GM12873 (cell line): Measurements from ENCODE around the gene KPNB1.

Source experiments
- TF ChIP-seq, protein P1 (sequence below): IDR thresholded peaks from 2 replicates; pipeline ENCODE4 v1.5.1; 2012; ENCODE audit warnings: low read depth, mild to moderate bottlenecking, moderate library complexity, low read length, control low read depth; ENCODE audit not compliant: insufficient read depth; ENCODE audit errors: missing control alignments

The KPNB1 gene

DNA sequence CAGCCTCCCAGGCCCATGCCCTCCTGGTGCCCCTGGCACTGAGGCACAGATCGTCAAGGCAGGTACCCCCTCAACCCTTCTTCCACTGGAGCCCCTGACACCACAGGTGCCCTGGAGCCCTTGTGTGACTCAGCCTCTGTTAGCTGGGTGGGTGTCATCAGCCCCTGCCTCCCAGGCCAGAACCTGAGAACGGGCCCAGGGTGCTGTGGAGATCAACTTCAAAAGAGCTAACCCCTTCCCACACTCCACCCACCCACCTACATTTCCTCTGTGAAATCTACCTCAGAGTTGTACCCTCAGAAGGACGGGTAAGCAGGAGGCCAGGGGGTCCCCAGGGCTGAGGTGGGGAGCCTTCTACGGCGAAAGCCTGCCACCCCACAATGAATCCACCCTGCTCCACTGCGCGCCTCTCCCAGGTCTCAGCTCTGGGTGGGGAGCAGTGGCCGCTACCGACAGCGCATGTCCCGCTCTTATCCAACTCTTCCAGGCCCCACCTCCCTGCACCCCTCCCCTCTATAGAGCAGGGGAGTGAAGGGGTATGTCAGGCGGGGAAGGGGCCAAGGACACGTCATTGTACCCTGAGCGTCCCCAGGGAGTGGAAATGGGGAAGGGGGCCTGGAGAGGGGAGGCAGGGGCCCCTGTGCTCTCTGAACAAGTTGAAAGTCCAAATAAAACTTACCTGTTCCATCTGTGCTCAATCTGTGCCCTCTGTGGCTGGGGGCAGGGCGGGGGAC is 61.8 kb downstream of the KPNB1 start:
- TF ChIP-seq, protein P1, sequence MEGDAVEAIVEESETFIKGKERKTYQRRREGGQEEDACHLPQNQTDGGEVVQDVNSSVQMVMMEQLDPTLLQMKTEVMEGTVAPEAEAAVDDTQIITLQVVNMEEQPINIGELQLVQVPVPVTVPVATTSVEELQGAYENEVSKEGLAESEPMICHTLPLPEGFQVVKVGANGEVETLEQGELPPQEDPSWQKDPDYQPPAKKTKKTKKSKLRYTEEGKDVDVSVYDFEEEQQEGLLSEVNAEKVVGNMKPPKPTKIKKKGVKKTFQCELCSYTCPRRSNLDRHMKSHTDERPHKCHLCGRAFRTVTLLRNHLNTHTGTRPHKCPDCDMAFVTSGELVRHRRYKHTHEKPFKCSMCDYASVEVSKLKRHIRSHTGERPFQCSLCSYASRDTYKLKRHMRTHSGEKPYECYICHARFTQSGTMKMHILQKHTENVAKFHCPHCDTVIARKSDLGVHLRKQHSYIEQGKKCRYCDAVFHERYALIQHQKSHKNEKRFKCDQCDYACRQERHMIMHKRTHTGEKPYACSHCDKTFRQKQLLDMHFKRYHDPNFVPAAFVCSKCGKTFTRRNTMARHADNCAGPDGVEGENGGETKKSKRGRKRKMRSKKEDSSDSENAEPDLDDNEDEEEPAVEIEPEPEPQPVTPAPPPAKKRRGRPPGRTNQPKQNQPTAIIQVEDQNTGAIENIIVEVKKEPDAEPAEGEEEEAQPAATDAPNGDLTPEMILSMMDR = no peak

DNA sequence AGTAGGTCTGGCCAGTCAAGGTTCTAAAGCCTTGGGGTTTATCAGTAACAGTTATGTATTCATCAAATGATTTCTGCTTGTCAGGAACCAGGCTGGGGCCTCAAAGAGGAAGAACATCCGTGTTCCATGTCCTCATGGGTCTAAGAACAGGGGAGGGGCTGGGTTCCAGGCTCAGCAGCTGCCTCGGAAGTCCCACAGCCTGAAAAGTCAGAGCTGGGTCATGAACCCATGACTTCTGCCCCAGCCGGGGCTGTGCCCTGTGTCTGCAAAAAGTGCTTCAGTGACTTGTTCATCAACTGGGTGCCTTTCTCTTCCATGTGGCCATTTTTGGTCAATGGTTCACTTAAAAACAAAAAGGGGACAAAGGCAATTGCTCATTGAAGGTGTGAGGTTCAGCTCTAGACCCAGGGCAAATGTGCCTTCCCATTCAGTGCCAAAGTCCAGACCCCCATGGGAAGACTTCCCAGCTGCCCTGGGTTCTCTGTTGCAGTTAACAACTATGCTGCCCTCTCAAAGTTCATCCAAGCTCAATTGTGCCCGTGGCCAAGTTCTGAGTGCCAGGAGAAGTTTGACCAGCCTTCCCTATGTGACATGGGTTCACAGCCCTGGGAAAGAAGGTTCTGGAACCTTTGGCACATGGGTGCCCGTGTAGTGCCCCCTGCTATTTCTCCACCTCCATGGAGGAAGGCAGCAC is 62.8 kb downstream of the KPNB1 start:
- TF ChIP-seq, protein P1 = no peak

DNA sequence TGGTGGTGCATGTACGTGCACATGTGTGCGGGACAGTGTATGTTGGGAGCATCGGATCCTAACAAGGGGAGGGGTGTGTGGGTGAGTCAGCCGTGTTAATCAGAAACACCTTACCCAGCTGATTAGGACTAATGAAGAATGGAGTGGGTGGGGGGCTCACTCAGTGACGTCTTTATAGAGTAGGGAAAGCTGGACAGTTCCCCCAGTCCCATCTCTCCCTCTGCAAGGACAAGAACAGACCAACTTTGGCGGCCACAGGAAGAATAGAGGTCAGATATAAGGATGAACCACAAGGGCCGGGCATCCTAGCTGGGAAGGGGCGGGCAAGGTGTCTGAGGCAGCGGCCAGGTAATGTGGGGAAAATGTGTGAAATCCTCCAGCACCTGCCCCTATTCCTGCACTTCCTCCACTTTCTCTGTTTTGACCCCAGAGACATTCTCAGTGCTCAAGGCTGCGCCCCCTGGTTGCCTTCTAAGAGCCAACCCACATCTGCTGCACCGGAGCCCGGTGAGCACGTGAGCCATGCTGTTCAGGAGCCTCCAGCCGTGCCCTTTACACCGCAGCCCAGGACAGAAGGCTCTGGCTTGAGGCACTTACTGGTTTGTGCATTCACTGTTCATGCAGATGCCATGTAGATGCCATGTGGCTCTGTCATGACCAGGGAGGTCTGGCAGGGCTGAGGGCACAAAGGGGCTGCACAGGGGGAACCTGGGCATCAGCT is 64.4 kb downstream of the KPNB1 start:
- TF ChIP-seq, protein P1 = peak; percentile 27

DNA sequence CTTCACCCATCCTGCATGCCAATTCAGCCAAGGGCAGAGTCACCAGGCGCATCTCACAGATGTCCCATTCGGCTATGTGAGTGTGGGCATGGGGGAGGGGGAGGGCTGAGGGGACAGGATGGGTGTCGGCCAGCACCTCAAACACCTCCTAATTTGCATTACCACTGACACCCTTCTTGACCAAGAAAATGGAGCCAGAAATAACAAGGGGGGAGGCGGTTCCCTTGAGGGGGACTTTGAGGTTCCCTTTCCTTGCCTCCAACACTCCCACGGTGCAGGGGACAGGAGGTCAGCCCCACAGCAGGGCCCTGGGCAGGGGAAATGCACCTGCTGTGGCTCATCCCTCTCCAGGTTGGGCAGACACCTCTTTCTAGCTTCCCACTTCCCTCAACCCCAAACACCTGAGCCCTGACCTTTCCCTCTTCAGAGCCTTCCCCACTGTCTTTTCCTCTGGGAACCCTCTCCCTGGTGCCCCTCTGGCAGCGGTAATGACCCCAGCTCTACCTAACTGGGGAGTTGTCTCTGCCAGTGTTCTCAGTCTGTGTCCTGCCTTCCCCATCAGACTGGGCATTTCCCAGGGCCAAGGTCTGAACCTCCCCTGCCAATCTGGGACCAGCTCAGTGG is 65.2 kb downstream of the KPNB1 start:
- TF ChIP-seq, protein P1 = no peak

DNA sequence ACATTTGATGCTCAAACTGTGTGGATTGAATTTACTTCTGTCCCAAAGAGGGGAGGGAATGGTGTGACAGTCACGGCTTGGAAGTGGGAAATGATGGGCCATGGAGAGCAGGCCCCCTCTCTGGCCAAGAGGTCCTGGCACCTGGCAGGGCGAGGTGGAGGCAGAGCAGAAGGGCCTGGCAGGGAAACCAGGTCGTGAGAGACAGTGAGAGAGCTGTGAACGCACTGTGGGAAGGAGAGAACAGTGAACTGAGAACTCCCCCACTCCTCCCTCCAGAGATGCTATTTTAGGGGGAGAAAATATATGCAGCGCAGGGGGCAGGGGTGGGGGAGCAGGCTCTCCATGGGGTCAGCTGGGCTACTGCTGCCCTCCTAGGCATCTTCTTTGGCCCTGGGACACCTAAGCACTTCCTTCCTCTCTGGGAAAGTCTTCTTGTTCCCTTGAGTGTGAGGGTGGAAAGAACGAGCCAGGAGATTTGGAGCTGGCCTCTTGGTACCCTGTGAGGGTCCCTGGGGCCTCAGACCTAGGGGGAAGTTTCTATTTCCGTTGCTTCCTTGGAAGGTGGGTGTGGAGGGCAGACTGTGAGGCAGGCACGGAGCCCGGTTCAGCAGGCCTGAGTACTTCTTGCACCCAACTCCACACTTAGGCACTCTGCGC is 66.1 kb downstream of the KPNB1 start:
- TF ChIP-seq, protein P1 = no peak

DNA sequence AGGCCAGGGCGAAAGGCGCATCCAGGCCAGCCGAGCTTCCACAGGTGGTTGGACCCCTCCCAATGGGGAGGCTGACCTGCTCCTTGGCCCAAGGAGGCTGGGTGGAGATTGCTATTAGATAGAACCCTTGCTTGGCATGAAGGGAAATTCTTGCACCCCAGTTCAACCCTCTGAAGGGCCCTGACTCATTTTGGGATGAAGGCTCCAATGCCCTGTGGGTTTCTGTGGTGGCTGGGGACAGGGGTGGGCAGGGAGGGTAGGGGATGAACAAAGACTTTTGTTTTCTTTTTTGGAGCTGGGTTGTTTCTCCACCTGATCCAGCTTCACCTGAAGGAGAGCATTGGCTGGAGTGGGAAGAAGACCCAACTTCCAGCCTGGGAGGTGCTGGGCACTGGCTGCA is 66.7 kb downstream of the KPNB1 start:
- TF ChIP-seq, protein P1 = no peak

DNA sequence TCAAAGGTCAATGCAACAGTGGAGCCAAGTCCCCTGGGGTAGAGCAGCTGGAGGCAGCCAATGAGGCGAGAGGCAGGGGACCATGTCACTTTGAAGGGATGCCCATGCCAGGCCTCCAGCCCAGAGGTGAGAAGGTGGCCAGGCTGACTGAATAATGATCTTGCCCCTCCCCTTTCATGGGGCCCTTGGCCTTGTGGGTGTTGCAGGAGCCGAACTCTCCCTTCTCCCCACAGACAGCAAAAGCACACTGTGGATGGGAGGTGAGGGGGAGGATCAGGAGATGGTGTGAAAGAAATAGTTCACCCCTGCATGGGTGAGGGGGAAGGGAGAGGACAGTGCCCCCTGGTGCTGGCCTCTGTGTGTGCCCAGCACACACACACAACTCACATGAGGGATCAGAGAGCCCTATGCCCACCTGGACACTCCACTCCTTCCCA is 67.6 kb downstream of the KPNB1 start:
- TF ChIP-seq, protein P1 = peak; percentile 54
